ENCODE measurements around the gene ITM2B. TPM values are rescaled to one million over a fixed set of nuclear protein-coding genes. Genes with fewer than 3 reads are reported as not detected.
A peak's percentile ranks its signal among the peaks of the same experiment; 100 is the strongest.

ITM2B gene
- total RNA-seq, 2 donors from 2014 or later, result 233 to 254 TPM

GRCh38 chr13:48222358-48223301, 10.4 kb upstream of the ITM2B start:
- DNase-seq (peak in 1 of 4 donors; percentile 22), ATAC-seq (peak; percentile 50)
- Histone ChIP-seq H3K27me3 (no peaks in the 10 kb centered on the region), H3K27ac (peak overlapping the region in 2 of 4 donors; percentile 46 to 66), H3K4me1 (no peaks in the 10 kb centered on the region), H3K9me3 (no peaks in the 10 kb centered on the region), H3K36me3 (replicated peaks in 1 of 2; ENCODE audit: insufficient read depth in 1 of 2, low read depth in 2 of 2) (no peaks in the 10 kb centered on the region), H3K4me3 (no peak overlapping the region)
- WGBS, 2 donors, result 67 to 70% methylated on average over 12 of the region's 12 CpGs
- TF ChIP-seq CTCF (IDR thresholded peaks at IDR 0.05) (no peak), POLR2A (IDR thresholded peaks at IDR 0.05) (no peak)
- intact Hi-C loops (cut with DNase I), result no loop called here

DNA sequence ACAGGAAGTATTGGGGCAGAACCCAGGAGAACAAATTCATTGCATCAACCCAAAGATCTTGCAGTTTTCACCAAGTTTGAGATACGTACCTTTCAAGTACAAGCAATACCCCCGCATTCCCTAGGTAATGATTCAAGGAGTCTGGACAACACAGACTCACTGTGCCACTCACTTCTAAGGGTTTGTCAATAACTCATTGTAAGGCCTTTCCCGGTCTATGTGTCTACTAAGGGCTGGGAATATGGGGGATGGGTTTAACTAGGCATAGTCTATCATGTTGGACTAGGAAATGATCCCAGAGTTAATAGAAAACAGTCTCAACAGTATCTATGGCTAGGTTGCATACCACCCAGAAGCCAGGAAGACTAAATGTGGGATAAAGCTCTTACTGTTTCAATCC, 8.3 kb upstream of the ITM2B start:
- ATAC-seq (no peak), DNase-seq (no peak)
- Histone ChIP-seq H3K4me1 (no peaks in the 10 kb centered on the region), H3K9me3 (no peaks in the 10 kb centered on the region), H3K36me3 (replicated peaks in 1 of 2; ENCODE audit: insufficient read depth in 1 of 2, low read depth in 2 of 2) (no peaks in the 10 kb centered on the region), H3K27ac (no peak overlapping the region), H3K4me3 (no peak overlapping the region), H3K27me3 (no peaks in the 10 kb centered on the region)
- 62 to 75% methylated on average over 3 of the region's 3 CpGs for WGBS, 2 donors
- intact Hi-C loops (cut with DNase I), result no loop called here
- TF ChIP-seq CTCF (IDR thresholded peaks at IDR 0.05) (no peak), POLR2A (IDR thresholded peaks at IDR 0.05) (no peak)

- Histone ChIP-seq H3K4me3 (no peak overlapping the region), H3K36me3 (replicated peaks in 1 of 2; ENCODE audit: insufficient read depth in 1 of 2, low read depth in 2 of 2) (no peaks in the 10 kb centered on the region), H3K27me3 (no peaks in the 10 kb centered on the region), H3K27ac (peak overlapping the region in 1 of 4 donors; percentile 12), H3K4me1 (peaks cover 22% of the 10 kb centered on the region), H3K9me3 (no peaks in the 10 kb centered on the region)
- intact Hi-C loops (cut with DNase I), result no loop called here
- DNase-seq (no peak), ATAC-seq (no peak)
- TF ChIP-seq CTCF (IDR thresholded peaks at IDR 0.05) (no peak), POLR2A (IDR thresholded peaks at IDR 0.05) (no peak)
- WGBS, 2 donors, result 58% methylated on average over 2 of the region's 2 CpGs
Observed at GRCh38 chr13:48230541-48230940, 2.5 kb upstream of the ITM2B start.

DNA sequence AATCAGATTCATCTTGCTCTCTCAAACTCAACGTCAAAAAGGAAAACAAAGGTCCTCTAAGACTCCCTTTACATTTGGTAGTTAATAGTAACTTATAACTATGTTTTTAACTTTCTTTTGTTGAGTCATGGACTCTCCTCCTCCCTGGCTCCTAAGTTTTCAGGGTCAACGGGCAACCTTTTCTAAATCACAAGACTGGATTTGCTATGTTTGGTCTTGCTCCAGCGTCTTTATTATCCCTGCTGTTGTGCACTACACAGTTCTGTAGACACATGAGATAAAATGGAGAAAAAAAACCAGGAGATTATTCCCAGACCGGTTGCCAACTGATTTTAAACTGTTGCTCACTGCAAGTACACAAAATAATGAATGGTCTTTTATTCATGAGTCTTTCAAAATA, 1.9 kb upstream of the ITM2B start:
- Histone ChIP-seq H3K4me1 (peaks cover 28% of the 10 kb centered on the region), H3K9me3 (no peaks in the 10 kb centered on the region), H3K27ac (peak overlapping the region in 1 of 4 donors; percentile 12), H3K36me3 (replicated peaks in 1 of 2; ENCODE audit: insufficient read depth in 1 of 2, low read depth in 2 of 2) (no peaks in the 10 kb centered on the region), H3K4me3 (no peak overlapping the region), H3K27me3 (no peaks in the 10 kb centered on the region)
- peak in 1 of 4 donors; percentile 18 for DNase-seq
- intact Hi-C loops (cut with DNase I), result no loop called here
- 15% methylated on average over 4 of the region's 4 CpGs for WGBS, 2 donors
- TF ChIP-seq CTCF (IDR thresholded peaks at IDR 0.05) (no peak), POLR2A (IDR thresholded peaks at IDR 0.05) (no peak)
- no peak for ATAC-seq
